Stimulated activated naive CD4-positive, alpha-beta T cell treated with Interleukin-2 at 50 U/mL for 16 hours (primary cell): ENCODE data around the gene MSI2.

ENCODE experiments used
- DNase-seq: peaks from one replicate; lab custom pipeline; 2025; lab: John Stamatoyannopoulos, UW

MSI2 gene

GRCh38 chr17:57369509-57369945 lies 113.2 kb downstream of the MSI2 start:
- DNase-seq = no peak

GRCh38 chr17:57370037-57370581 lies 113.8 kb downstream of the MSI2 start:
- DNase-seq = no peak

GRCh38 chr17:57370619-57371018 lies 114.3 kb downstream of the MSI2 start:
- DNase-seq = no peak

- DNase-seq = no peak
These were observed 115.8 kb downstream of the MSI2 start for GRCh38 chr17:57372156-57372555.

GRCh38 chr17:57373048-57373447 lies 116.7 kb downstream of the MSI2 start:
- no peak for DNase-seq

GRCh38 chr17:57373756-57374155 lies 117.4 kb downstream of the MSI2 start:
- DNase-seq = no peak

- no peak for DNase-seq
These were observed 118.9 kb downstream of the MSI2 start for GRCh38 chr17:57375040-57375769.

- DNase-seq = no peak
These were observed 119.5 kb downstream of the MSI2 start for GRCh38 chr17:57375770-57376225.

- no peak for DNase-seq
These were observed 120.8 kb downstream of the MSI2 start for GRCh38 chr17:57377094-57377493.

- DNase-seq = no peak
These were observed 123.0 kb downstream of the MSI2 start for GRCh38 chr17:57379237-57379894.

GRCh38 chr17:57379895-57380434 lies 123.6 kb downstream of the MSI2 start:
- no peak for DNase-seq

GRCh38 chr17:57381498-57381897 lies 125.2 kb downstream of the MSI2 start:
- no peak for DNase-seq

- DNase-seq = no peak
These were observed 127.9 kb downstream of the MSI2 start for GRCh38 chr17:57384219-57384618.

GRCh38 chr17:57385975-57386374 lies 129.7 kb downstream of the MSI2 start:
- DNase-seq = no peak

- no peak for DNase-seq
These were observed 131.3 kb downstream of the MSI2 start for GRCh38 chr17:57387575-57387974.

- no peak for DNase-seq
These were observed 131.9 kb downstream of the MSI2 start for GRCh38 chr17:57388131-57388725.

- DNase-seq = no peak
These were observed 133.2 kb downstream of the MSI2 start for GRCh38 chr17:57389473-57389872.

GRCh38 chr17:57391076-57391825 lies 134.9 kb downstream of the MSI2 start:
- DNase-seq = no peak

- no peak for DNase-seq
These were observed 135.6 kb downstream of the MSI2 start for GRCh38 chr17:57391857-57392471.

GRCh38 chr17:57393368-57393767 lies 137.0 kb downstream of the MSI2 start:
- no peak for DNase-seq

GRCh38 chr17:57394375-57394774 lies 138.1 kb downstream of the MSI2 start:
- no peak for DNase-seq
